Measurements from ENCODE around the gene DOK7. TPM values are rescaled to one million over a fixed set of nuclear protein-coding genes. Genes with fewer than 3 reads are reported as not detected.

Gene DOK7
- total RNA-seq, 4 donors from 2014 or later, result 8.1 to 42.0 (median 13.2) TPM

DNA sequence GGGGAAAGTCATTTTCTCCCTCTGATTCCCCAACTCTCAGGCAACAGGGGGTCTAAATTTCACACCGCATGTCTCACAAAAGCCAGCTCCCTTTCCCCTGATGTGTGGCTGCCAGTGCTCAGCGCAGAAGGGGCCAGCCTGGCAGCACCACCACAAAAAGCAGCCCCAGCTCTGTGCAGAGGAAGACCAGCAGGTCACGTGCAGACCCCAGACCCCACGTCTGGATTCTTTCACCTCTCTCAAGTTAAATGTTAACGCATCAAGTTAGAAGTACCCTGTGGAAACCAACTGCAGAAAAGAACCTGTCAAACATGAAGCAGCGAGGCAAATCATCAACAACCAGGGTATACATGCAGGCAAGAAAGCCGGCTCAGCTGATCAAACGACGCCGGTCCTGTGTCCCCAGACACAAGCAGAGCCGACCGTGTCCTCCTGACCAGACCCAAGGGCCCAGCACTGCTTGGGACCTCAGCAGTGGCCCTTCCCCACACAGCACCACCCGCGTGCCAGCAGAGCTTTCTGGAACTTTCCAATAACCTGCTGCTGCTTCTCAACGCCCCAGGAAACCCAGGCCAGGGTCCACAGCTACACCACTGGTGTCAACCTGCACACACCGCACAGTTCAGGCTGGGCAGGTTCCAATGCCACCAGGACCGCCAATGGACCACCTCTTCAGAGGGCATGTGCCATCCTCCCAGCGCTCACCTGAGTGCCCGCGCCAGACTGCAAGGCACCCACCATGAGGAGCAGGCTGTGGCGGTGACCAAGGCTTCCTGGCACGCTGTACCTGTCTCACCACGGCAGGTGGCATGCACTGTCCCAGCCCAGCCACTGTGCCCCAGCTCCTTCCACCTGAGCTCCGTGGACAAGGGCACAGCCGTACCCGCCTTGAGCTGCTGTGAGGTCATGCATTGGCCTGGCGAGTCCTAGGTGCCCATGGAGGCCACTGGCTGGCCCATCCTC lies 65.1 kb downstream of the DOK7 start:
- Histone ChIP-seq H3K27me3 (no peaks in the 10 kb centered on the region), H3K36me3 (peaks cover 0 to 19% of the 10 kb centered on the region in 2 donors), H3K4me3 (no peak overlapping the region), H3K4me1 (peaks cover 20 to 23% of the 10 kb centered on the region in 2 donors), H3K9me3 (no peaks in the 10 kb centered on the region), H3K27ac (no peak overlapping the region)
- in situ Hi-C loops (cut with MboI; ENCODE audit: low sequenced_read_pairs in 4 of 4) (no loop called here), intact Hi-C loops (cut with DNase I; ENCODE audit: low total_unique reads) (no loop called here)
- TF ChIP-seq, protein P1, sequence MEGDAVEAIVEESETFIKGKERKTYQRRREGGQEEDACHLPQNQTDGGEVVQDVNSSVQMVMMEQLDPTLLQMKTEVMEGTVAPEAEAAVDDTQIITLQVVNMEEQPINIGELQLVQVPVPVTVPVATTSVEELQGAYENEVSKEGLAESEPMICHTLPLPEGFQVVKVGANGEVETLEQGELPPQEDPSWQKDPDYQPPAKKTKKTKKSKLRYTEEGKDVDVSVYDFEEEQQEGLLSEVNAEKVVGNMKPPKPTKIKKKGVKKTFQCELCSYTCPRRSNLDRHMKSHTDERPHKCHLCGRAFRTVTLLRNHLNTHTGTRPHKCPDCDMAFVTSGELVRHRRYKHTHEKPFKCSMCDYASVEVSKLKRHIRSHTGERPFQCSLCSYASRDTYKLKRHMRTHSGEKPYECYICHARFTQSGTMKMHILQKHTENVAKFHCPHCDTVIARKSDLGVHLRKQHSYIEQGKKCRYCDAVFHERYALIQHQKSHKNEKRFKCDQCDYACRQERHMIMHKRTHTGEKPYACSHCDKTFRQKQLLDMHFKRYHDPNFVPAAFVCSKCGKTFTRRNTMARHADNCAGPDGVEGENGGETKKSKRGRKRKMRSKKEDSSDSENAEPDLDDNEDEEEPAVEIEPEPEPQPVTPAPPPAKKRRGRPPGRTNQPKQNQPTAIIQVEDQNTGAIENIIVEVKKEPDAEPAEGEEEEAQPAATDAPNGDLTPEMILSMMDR (IDR thresholded peaks at IDR 0.05 in 4 of 5, conservative IDR thresholded peaks at IDR 0.05 in 1 of 5), result no peak
- TF ChIP-seq POLR2A (IDR thresholded peaks at IDR 0.05), result no peak
- DNase-seq (no peak), ATAC-seq (no peak)

DNA sequence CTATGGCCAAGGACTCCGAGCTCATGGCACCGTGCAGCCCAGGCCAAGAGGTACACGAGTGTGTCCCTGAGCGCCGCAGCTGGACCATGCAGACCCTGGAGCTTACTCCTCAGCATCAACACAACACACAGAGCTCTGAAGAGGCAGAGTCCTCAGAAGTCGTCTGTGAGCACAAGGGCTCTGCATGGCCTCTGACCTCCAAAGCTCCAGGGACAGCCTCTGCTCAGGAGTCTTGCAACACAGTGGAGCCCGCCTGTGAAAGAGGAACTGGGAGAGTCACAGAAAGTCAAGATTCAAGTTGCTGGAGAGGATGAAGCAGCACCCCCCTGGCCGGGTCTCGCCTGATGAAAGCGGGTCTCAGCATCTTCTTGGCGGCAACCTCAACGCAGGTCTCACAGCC lies 66.3 kb downstream of the DOK7 start:
- Histone ChIP-seq H3K27ac (no peak overlapping the region), H3K9me3 (no peaks in the 10 kb centered on the region), H3K27me3 (no peaks in the 10 kb centered on the region), H3K36me3 (peaks cover 0 to 7% of the 10 kb centered on the region in 2 donors), H3K4me3 (no peak overlapping the region), H3K4me1 (peaks cover 20 to 23% of the 10 kb centered on the region in 2 donors)
- DNase-seq (no peak), ATAC-seq (no peak)
- no peak for TF ChIP-seq POLR2A (IDR thresholded peaks at IDR 0.05)
- TF ChIP-seq, protein P1 (IDR thresholded peaks at IDR 0.05 in 4 of 5, conservative IDR thresholded peaks at IDR 0.05 in 1 of 5), result no peak
- in situ Hi-C loops (cut with MboI; ENCODE audit: low sequenced_read_pairs in 4 of 4), result no loop called here
- intact Hi-C loops (cut with DNase I; ENCODE audit: low total_unique reads), result no loop called here

DNA sequence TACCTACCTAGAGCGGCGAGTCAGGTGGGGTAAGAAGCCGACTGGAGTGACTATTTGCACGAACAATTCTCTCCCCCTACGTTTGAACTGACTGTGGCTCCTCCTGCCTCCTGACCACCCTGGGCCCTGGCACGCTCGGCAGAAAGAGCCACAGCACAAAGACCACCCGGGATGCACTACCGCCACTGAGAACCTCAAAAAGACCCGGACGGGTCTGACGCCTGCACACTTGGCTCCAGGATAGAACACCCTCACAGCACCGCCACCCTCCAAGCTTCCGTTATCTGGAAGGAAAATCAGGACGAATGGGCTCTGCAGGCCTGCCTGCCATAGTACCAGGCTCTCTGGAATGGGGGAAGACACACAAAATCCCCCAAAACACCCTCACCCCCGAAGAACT lies 66.9 kb downstream of the DOK7 start:
- DNase-seq (no peak), ATAC-seq (no peak)
- Histone ChIP-seq H3K4me1 (peaks cover 20 to 23% of the 10 kb centered on the region in 2 donors), H3K9me3 (no peaks in the 10 kb centered on the region), H3K27ac (no peak overlapping the region), H3K27me3 (no peaks in the 10 kb centered on the region), H3K4me3 (peak overlapping the region in 1 of 4 donors; percentile 95), H3K36me3 (peaks cover 0 to under 1% of the 10 kb centered on the region in 2 donors)
- TF ChIP-seq, protein P1 (IDR thresholded peaks at IDR 0.05 in 4 of 5, conservative IDR thresholded peaks at IDR 0.05 in 1 of 5), result no peak
- no peak for TF ChIP-seq POLR2A (IDR thresholded peaks at IDR 0.05)
- in situ Hi-C loops (cut with MboI; ENCODE audit: low sequenced_read_pairs in 4 of 4), result no loop called here
- intact Hi-C loops (cut with DNase I; ENCODE audit: low total_unique reads), result no loop called here

DNA sequence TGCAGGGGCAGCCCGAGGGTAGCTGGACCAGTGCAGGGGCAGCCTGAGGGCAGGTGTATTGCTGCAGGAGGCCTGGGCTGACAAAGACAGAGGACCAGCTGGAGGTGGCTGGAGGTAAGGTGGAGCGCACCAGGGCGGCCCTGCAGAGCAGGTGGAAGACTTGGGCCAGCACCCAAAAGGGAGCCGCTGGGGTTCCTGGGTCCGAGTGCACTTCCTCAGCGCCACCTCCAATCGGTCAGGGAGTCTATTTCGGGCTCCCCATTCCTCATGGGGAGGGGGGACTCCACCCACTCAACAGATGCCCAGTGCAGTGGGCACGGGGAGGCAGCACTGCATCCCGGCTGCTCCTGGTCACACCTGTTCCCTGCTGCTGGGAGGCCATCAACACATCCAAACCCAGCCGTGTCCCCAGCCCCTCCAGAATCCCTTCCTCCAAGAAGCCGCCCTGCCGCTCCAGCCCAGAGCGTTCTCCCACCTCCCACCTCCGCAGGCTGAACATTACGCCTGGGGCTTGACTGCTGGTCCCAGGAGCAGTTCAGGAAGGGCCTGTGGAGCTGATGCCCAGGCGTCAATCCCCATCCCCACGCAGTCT lies 67.7 kb downstream of the DOK7 start:
- Histone ChIP-seq H3K9me3 (no peaks in the 10 kb centered on the region), H3K4me1 (peaks cover 20 to 23% of the 10 kb centered on the region in 2 donors), H3K4me3 (peak overlapping the region; percentile 91 to 99 (median 94)), H3K36me3 (no peaks in the 10 kb centered on the region), H3K27ac (peak overlapping the region in 2 of 4 donors; percentile 87), H3K27me3 (no peaks in the 10 kb centered on the region)
- intact Hi-C loops (cut with DNase I; ENCODE audit: low total_unique reads) (no loop called here), in situ Hi-C loops (cut with MboI; ENCODE audit: low sequenced_read_pairs in 4 of 4) (no loop called here)
- no peak for DNase-seq
- ATAC-seq, result no peak
- peak in 1 of 2 donors; percentile 14 for TF ChIP-seq POLR2A (IDR thresholded peaks at IDR 0.05)
- TF ChIP-seq, protein P1 (IDR thresholded peaks at IDR 0.05 in 4 of 5, conservative IDR thresholded peaks at IDR 0.05 in 1 of 5), result no peak
